ENCODE data around the gene CLDND1. TPM values are rescaled to one million over a fixed set of nuclear protein-coding genes. Genes with fewer than 3 reads are reported as not detected.

CLDND1 gene
- total and polyA plus RNA-seq, 2 experiments from 2014 or later, result 70.1 to 89.2 TPM

GRCh38 chr3:98552232-98553020 lies 29.7 kb upstream of the CLDND1 start:
- no peak for DNase-seq (ENCODE audit: low spot score)
- Histone ChIP-seq H3K27me3 (no peaks in the 10 kb centered on the region), H3K4me1 (ENCODE audit: insufficient read depth) (peaks cover 6% of the 10 kb centered on the region), H4K20me1 (ENCODE audit: insufficient read depth, poor library complexity, severe bottlenecking) (no peaks in the 10 kb centered on the region), H3K4me2 (no peak overlapping the region), H3K27ac (peak overlapping the region; percentile 72), H3K9me2 (replicated peaks; ENCODE audit: insufficient read depth) (no peaks in the 10 kb centered on the region), H3K9me3 (ENCODE audit: low read depth) (no peaks in the 10 kb centered on the region), H2AFZ (no peak overlapping the region), H3K79me2 (no peaks in the 10 kb centered on the region), H3K36me3 (replicated peaks; ENCODE audit: insufficient read depth, low read depth) (no peaks in the 10 kb centered on the region), H3K4me3 (no peak overlapping the region)
- 86% methylated on average over 4 of the region's 4 CpGs for WGBS (ENCODE audit: low lambda C conversion rate, missing lambda C conversion rate)
- no peak for TF ChIP-seq EZH2 (IDR thresholded peaks at IDR 0.05; ENCODE audit: borderline replicate concordance)
- TF ChIP-seq, protein P1, sequence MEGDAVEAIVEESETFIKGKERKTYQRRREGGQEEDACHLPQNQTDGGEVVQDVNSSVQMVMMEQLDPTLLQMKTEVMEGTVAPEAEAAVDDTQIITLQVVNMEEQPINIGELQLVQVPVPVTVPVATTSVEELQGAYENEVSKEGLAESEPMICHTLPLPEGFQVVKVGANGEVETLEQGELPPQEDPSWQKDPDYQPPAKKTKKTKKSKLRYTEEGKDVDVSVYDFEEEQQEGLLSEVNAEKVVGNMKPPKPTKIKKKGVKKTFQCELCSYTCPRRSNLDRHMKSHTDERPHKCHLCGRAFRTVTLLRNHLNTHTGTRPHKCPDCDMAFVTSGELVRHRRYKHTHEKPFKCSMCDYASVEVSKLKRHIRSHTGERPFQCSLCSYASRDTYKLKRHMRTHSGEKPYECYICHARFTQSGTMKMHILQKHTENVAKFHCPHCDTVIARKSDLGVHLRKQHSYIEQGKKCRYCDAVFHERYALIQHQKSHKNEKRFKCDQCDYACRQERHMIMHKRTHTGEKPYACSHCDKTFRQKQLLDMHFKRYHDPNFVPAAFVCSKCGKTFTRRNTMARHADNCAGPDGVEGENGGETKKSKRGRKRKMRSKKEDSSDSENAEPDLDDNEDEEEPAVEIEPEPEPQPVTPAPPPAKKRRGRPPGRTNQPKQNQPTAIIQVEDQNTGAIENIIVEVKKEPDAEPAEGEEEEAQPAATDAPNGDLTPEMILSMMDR (IDR thresholded peaks at IDR 0.05; ENCODE audit: poor library complexity), result no peak
- no peak for TF ChIP-seq EZH2phosphoT487 (IDR thresholded peaks at IDR 0.05; ENCODE audit: low read depth, severe bottlenecking, unreplicated experiment)

DNA sequence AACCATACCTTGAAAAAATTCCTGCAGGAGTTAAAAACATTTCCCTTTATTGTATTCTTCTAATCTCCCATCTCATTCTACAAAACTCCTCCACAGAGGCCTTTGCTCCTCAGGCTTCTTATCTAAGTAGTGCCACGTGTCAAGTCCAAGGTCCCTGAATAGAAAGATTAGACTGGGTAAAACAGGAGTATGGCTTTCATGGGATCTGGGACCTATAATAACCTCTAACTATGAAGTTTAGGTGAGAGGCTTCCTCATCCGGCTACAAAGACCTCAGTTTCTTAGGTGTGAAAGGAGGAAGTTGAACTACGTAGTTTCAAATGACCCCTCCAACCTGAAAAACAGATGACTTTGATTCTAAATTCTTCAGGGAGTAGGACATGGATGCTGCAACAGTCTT lies 29.1 kb upstream of the CLDND1 start:
- no peaks in the 10 kb centered on the region for H3K36me3 ChIP-seq (replicated peaks; ENCODE audit: insufficient read depth, low read depth)
- DNase-seq (ENCODE audit: low spot score), result peak; percentile 56

DNA sequence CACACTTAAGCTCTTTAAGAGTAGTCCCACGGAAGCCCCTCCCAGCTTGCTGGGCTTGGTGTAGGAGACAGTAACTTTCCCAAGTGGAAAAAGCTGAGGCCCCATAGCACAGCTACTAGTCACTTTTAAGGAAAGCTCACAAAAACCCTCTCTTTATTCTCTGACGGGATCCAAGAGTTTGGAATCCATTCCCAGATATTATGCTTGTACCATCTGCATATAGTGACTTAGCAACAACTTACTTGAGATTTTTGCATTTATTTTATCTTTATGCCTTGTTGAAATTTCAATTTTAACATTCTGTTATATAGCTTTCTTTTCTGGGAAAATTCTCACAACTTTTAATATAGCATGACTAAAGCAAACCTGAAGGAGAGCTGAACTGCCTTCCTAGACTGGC lies 28.5 kb upstream of the CLDND1 start:
- no peaks in the 10 kb centered on the region for H3K9me3 ChIP-seq (ENCODE audit: low read depth)
- TF ChIP-seq EZH2phosphoT487 (IDR thresholded peaks at IDR 0.05; ENCODE audit: low read depth, severe bottlenecking, unreplicated experiment), result no peak
- TF ChIP-seq EZH2 (IDR thresholded peaks at IDR 0.05; ENCODE audit: borderline replicate concordance), result no peak
- TF ChIP-seq, protein P1 (IDR thresholded peaks at IDR 0.05; ENCODE audit: poor library complexity), result no peak
- no peaks in the 10 kb centered on the region for H4K20me1 ChIP-seq (ENCODE audit: insufficient read depth, poor library complexity, severe bottlenecking)
- H3K9me2 ChIP-seq (replicated peaks; ENCODE audit: insufficient read depth), result no peaks in the 10 kb centered on the region
- H3K27ac ChIP-seq, result peak overlapping the region; percentile 36
- H3K79me2 ChIP-seq, result no peaks in the 10 kb centered on the region
- no peak overlapping the region for H3K4me3 ChIP-seq
- no peak overlapping the region for H3K4me2 ChIP-seq
- H3K27me3 ChIP-seq, result no peaks in the 10 kb centered on the region
- peaks cover 6% of the 10 kb centered on the region for H3K4me1 ChIP-seq (ENCODE audit: insufficient read depth)
- no peak overlapping the region for H2AFZ ChIP-seq
- no peaks in the 10 kb centered on the region for H3K36me3 ChIP-seq (replicated peaks; ENCODE audit: insufficient read depth, low read depth)
- WGBS (ENCODE audit: low lambda C conversion rate, missing lambda C conversion rate), result 88% methylated on average over 2 of the region's 2 CpGs
- no peak for DNase-seq (ENCODE audit: low spot score)

More for the DNA sequence above, 29.1 kb upstream of the CLDND1 start:
- Histone ChIP-seq H3K9me2 (replicated peaks; ENCODE audit: insufficient read depth) (no peaks in the 10 kb centered on the region), H3K4me2 (no peak overlapping the region), H3K9me3 (ENCODE audit: low read depth) (no peaks in the 10 kb centered on the region), H3K4me1 (ENCODE audit: insufficient read depth) (peaks cover 6% of the 10 kb centered on the region), H3K79me2 (no peaks in the 10 kb centered on the region), H3K27ac (peak overlapping the region; percentile 72), H4K20me1 (ENCODE audit: insufficient read depth, poor library complexity, severe bottlenecking) (no peaks in the 10 kb centered on the region), H3K4me3 (no peak overlapping the region), H2AFZ (no peak overlapping the region), H3K27me3 (no peaks in the 10 kb centered on the region)
- no peak for TF ChIP-seq EZH2 (IDR thresholded peaks at IDR 0.05; ENCODE audit: borderline replicate concordance)
- WGBS (ENCODE audit: low lambda C conversion rate, missing lambda C conversion rate), result 58% methylated on average over 3 of the region's 3 CpGs

GRCh38 chr3:98550833-98551232 lies 28.1 kb upstream of the CLDND1 start:
- WGBS (ENCODE audit: low lambda C conversion rate, missing lambda C conversion rate), result 99% methylated on average over 3 of the region's 3 CpGs
- Histone ChIP-seq H3K9me3 (ENCODE audit: low read depth) (no peaks in the 10 kb centered on the region), H3K4me2 (no peak overlapping the region), H3K9me2 (replicated peaks; ENCODE audit: insufficient read depth) (no peaks in the 10 kb centered on the region), H3K27ac (no peak overlapping the region), H2AFZ (no peak overlapping the region), H3K4me1 (ENCODE audit: insufficient read depth) (peaks cover 6% of the 10 kb centered on the region), H3K27me3 (no peaks in the 10 kb centered on the region), H3K4me3 (no peak overlapping the region), H4K20me1 (ENCODE audit: insufficient read depth, poor library complexity, severe bottlenecking) (no peaks in the 10 kb centered on the region), H3K36me3 (replicated peaks; ENCODE audit: insufficient read depth, low read depth) (no peaks in the 10 kb centered on the region), H3K79me2 (no peaks in the 10 kb centered on the region)
- no peak for TF ChIP-seq EZH2 (IDR thresholded peaks at IDR 0.05; ENCODE audit: borderline replicate concordance)
- TF ChIP-seq EZH2phosphoT487 (IDR thresholded peaks at IDR 0.05; ENCODE audit: low read depth, severe bottlenecking, unreplicated experiment), result no peak
- TF ChIP-seq, protein P1 (IDR thresholded peaks at IDR 0.05; ENCODE audit: poor library complexity), result no peak
- DNase-seq (ENCODE audit: low spot score), result no peak

Measured in hepatocyte (in vitro differentiated cells).